Fibroblast of the conjunctiva (primary cell): Measurements from ENCODE around the gene FGGY.

ENCODE experiments used
- DNase-seq: peaks from one replicate; pipeline ENCODE4 v3.0.0-alpha.2; 2010; ENCODE audit warnings: low read depth

The FGGY gene

DNA sequence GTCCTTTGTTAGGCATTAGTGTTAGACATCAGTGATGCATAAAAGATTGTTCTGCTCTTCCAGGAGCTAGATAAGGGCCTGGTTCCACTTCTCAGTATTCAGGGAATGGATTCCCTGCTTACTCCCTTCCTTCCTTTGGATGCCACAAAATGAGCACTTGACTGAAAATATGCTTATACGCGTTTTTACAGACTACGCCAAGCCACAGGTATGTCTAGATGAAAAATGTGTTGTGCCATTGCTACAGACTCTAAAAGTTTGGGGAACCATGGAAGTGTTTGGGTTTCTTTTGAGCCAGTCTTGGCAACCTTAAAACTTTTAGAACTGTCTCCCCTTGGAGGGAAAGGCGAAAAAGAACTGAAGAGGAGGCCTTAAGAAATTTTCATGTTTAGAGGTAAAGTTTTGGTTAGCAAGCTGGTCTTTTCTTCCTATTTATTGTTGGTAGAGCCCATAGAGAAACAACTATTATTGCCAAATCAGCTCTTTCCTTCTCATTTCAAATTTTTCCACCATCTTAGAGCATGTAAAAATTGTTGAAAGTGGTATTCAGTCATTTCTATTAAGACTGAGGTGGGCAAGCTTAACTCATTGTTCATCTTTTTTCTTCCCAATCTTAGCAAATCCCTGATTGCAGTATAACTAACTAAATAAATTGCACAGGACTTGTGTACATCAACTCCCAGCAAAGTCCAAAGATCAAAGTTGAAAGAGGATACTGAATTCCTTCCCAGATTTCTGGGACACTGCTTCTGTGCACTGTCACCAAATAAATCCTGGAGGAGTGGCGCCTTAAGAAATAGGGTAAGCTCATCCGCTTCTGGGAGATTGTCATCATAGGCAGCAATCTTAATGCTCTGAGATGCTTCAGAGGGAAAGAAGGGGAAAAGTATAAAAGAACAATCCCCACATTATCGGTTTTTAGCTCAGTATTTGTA, 18.9 kb downstream of the FGGY start:
- DNase-seq, result no peak

DNA sequence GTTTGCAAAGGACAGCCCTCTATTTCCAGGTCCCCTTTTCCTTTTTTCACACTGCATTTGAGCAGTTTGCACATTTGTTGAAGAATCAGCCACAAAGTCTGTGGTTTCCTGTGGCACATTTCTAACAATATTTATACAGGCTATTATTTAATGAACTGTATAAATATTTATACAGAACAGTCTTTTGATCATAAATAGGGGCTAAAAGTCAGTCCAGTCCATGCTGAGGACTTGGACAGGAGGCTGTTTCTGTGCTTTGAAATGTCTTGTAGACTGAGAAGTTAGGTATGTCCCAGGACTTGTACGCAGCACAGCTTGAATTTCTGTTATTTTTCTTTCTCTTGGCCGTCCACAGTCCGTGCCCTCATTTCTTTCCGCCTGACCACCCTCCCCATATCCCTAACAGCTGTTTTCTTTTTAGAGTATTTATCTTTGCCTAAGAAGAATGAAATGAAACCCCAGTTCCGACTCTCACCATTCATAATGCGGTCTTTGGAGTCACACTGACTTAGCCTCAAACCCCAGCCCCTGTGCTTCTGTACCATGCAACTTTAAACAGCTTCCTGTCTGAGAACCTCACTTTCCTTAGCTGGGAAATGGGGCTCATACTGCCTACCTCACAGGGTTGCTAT, 19.7 kb downstream of the FGGY start:
- peak; percentile 40 for DNase-seq

DNA sequence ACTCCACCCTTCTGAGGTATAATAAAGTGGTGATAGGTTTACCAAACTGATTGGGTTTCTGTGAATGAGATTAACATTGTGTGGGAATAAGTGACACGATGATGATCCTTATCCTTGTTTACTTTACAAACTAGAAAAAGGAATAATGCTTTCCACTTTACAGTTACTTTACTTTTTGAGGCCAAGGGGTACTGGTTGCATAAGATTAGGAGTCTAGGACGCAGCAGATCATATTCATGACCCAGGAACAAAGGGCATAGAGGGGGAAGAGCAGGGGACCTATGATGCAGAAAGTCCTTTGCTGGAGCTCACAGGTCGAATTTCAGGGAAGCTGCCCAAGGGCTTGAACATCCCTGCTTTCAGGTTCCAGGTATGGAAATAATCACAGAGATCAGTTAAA, 20.4 kb downstream of the FGGY start:
- DNase-seq, result no peak

DNA sequence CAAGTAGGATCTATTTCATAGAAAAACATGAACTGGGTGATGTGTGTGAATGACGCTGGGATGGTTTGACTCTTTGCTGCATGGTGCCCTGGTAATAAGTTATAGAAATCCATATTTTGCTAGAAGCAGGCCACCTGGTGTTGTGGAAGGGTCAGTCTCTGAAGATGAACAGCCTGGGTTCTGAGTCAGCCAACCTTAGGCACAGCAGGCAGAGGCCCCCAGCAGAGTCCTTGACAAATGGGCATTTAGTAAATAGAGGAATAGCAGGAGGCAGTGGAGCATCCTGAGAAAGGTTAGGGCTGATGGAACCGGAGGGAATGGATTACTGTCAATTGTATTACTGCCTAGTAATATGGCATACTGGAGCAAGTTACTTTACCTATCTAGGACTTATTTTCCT, 20.9 kb downstream of the FGGY start:
- no peak for DNase-seq

DNA sequence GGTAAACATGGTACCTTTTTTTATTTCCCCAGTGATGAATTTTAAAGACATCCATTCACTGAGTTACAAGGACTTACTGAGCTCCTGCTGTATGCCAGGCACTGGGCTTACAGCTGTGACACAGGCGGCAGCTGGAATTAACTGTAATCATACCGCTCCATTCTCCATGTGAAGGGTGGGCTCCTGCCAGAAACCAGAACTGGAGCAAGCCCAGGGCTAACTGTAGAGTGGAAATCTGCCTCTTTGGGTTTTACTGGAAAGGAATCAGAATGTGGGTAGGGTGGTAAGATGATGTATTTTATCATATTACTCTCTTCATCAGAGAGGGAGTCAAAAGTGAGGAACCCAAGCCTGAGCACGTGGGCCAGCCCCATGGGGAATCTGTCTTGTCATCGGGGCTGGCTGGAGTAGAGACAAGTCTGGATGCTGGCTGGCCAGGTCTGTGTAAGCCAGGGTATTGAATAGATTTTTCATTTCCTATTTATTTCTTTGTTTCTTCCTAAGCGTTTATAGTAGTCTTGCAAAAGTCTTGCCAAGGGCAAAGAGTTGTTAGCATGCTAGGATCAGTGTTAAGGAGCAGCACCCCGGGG, 21.5 kb downstream of the FGGY start:
- DNase-seq, result no peak

DNA sequence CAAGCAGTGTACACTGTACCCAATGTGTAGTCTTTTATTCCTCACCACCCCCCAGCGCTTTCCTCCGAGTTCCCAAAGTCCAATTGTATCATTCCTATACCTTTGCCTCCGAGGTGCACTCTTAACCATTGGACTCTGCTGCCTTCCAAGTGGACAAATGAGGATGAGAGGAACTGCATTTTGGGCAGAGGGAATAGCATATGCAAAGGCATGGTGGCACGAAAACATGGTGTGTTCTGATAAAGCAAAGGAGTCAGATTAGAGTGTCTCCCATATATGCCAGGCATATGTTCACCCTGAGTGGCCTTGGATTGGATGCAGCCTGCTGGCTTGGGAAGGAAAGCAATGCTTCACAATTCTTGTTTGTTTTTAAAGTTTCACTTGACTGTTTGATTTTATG, 25.5 kb downstream of the FGGY start:
- no peak for DNase-seq

DNA sequence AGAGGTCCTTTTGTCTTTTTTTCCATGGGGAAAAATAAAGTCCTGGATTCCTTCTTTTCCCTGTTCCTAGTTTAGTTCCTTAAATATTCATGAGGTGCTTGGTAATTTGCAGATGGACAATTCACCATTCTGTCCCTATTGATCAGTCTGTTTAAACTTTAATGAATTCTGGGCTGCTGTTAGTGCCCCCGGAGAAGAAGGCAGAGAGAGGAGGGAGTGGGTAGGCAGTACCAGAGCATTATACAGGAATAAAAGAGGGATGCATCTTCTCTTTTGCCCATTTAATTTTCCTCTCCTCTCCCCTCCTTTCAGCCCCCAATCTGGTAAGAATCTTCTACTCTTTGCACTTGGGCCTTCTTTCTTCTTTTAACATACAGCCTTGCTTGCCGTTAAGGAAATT, 25.9 kb downstream of the FGGY start:
- no peak for DNase-seq

DNA sequence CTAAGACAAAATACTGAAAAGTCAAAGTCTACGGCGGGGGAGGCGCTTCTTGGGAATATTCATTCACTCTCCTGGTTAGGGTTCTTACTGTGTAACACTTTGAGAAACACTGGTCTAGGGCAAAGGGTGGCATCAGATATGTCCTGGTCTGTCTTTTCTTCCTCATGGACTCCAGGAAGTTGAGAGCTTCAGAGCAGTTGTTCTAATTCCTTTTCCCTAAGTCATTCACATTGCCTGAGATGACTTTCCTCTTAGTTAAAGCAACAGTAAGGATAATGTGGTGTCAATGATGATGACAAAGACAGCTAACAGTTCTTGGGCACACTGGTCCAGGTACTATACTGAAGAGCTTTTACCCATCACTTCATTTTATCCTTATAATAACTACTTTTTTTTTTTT, 27.0 kb downstream of the FGGY start:
- DNase-seq, result no peak

DNA sequence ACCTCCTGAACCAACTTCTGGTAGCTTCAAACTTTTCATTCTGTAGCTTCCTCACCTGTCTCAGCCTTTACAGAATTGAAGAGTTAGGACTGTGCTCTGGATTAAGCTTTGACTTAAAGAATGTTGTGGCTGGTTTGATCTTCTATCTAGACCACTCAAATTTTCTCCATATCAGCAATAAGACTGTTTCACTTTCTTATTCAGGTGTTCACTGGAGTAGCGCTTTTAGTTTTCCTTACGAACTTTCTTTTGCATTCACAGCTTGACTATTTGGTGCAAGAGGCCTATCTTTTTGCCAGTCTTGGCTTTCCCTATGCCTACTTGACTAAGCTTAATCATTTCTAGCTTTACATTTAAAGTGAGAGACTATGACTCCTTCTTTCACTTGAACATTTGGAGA, 31.5 kb downstream of the FGGY start:
- DNase-seq, result no peak

DNA sequence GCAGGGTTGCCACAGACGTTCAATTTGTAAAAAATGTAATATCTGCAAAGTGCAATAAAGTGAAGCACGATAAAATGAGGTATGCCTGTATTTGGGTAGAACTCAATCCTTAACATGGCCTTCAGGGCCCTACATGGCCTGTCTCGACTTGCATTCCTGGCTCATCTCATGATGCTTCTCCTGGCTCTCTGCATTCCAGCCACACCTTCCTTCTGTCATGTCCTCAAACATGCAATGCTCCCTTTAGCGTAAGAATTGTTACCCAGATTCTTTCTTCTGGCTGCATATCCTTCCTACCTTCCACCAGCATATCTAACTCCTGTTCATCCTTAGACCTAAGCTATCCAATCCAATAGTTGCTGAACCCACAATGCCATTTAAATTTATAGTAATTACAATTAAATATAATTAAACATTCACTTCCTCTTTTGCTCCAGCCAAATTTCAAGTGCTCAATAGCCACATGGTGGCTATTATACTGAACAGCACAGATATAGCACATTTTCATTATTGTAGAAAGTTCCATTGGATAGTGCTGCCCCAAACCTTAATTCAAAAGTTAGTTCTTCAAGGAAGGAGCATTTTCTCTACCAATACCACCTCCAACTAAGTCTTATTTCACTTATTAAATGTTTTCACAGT, 32.6 kb downstream of the FGGY start:
- DNase-seq, result no peak

DNA sequence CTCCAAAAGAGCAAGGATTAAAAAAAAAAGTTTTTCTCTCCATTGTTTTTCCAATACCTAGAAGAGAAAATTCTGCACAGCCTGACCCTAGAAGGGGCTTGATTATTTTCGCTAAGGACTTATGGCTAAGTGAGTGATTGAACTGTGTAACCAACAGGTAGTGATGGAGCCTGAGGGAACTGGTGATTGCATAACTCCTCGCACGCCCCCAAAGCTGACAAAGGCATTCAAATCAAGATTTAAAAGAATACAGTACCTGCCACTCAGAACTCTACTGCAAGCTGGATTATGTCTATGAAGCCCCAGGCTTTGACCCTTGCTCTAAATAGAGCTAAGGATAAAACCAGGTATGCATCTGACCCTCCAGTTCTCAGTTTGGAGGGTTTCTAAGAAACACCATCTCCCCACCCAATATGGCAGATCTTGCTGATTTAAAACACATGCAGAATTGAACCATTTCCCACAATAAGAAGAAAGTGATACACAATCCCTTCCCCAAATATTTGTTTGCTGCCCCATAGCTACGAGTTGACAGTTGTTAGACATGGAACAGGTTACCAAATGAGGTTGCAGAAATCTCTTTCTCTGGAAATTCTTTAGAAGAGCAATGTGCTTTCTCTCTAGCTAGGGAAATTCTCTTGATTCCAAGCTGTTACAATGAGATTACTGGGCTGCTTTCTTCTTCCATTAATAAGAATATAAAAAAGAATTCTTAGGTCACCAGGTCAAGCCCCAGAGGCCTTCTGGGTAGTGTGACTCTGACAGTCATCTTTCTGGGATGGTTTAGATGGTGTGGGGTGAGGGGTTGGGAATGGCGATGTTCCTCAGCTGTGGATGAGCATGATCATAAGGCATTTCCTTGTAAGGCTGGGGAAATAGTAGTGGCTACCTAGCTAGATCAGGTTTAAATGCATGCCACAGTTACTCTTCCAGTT, 35.1 kb downstream of the FGGY start:
- no peak for DNase-seq

DNA sequence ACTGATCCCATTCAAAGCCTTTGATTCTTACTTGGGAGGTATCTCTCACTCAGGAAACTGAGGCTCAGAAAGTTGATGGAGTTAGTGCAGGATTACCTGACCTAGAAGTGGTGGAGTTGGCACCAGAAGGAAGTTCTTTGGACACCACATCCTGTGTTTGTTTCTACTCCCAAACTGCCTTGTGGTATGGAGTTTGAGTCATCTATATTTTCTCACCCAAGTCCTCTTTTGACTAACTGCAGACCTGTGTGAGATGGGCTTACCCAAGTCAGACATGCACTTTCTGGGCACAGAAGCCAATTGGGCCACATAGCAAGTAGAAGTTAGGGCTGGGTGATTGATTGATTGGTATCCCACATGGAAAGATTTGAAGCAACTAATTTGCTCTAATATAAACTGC, 36.1 kb downstream of the FGGY start:
- no peak for DNase-seq

DNA sequence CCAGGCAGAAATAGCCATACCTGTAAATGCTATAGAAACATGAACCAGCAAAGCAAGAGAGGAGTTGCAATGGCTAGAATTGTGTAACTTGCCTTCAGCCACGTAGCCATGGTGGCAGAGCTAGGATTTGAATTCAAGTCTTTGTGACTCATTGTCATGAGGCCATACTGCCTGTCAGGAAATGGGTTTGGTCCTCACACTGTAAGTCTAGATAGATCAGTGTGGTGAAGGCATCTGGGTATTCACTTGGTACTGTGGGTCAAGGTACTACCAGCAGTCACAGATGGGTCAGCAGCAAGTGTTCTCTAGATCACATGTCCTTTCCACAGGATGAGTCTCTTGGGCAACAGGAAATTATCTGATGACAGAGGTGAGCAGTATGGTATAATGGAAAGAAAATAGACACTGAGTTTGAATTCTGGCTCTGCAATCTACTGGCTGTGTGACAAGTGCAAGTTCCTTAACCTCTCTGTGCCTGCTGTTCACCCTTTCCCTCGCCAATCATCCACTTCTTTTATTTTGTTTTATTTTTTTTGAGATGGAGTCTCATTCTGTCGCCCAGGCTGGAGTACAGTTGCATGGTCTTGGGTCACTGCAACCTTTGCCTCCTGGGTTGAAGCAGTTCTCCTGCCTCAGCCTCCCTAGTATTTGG, 36.9 kb downstream of the FGGY start:
- DNase-seq, result no peak

DNA sequence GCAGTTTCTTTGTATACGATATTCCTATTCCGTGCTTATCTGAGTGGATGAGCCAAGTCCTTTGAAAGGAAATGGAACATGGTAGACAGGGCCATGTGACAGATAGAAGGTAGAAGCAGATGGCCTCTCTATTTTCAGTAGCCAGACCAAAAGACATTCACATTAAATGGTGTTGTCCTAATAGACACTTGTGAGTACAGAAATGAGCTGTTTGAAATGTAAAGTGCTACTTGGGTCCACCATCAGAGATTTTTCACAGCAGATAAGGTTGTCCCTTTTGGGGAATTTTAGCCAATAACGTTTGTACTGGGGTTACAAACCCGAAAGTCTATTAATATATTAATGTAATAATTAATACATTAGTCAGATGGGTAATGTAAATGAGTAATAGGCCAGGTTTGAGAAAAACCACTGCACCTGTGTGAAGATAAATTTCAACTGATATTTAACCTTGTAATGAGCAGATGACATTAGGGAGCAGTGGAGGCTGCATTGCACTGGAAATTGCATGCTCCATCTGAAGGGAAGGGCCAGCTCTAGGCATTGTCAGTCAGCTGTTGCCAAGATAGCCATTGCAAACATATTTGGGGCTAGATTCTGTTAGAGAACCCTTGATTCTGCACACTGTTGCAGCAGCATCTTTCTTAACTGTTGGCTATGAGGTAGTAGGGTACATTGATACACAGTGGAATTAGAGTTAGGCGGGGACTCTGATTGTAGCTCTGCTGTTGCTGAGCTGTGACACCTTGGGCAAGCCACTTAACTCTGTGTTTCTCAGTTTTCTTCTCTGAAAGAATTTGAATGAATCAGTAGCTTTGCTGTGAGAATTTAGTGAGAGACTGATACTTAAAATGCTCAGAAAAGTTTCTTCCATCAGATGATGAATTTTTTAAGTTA, 43.8 kb downstream of the FGGY start:
- no peak for DNase-seq

DNA sequence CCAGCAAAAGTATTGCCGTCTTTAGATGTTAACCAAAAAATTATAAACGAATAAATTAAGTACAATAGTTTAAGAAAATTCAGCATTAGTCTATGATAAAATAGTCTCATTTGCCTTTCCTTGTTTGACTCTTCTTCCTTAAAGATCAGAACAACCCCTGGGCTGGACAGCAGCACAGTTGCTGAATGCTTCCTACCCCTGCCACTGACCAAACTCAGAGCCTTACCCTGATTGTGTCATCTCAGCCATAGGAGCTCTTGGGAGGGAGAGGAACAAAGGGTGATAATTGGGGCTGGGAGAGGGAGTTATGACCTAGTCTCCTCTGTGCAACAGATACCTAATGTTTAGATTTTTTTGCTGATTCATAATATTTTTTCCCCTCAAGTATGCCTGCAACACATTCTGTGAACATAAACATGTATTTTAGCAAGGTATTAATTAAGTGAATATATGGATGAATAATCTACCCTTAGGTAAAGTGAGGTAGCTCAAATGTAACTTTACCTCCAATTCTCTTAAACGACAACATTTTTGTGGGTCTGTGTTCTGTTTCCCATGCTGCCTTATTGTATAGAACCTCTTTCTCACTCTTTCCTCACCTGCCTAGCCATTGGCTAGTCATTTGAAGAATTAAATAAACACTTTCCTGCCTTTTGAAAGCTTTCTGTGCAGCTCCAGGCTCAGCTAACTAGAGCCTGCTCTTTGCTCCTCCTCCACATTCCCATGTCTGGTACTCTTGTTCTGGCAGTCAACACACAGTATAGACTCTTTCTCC, 46.1 kb downstream of the FGGY start:
- no peak for DNase-seq

DNA sequence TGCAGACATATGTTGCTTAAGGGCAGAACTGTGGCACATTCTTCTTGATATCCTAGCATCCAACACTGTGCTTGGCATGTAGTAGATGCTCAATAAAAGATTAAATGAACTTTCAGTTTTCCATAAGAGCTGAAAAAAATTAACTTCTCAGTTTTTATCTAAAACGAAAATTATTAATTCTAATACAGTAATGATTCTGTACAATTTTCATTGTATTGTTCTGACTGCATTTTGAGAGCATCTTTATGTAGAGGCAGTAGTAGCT, 46.6 kb downstream of the FGGY start:
- no peak for DNase-seq

DNA sequence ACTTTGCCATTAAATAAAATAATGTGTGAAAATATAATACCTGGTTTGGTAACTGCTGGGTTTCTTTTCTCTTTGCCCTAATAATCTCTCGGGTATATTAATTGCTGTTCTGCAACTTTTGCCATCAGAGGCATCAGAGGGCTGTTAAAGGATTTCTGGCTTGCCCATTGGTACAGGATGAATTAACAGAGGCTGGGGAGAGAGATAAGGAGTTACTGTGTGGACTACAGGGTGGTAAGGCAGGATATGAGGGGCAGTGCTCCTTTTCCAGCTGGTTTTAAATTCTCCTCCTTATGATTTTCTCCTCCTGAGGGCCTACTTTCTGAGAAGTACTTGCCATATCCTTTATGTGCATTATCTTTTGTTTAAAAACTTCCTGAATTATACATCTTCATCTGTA, 48.3 kb downstream of the FGGY start:
- DNase-seq, result no peak

DNA sequence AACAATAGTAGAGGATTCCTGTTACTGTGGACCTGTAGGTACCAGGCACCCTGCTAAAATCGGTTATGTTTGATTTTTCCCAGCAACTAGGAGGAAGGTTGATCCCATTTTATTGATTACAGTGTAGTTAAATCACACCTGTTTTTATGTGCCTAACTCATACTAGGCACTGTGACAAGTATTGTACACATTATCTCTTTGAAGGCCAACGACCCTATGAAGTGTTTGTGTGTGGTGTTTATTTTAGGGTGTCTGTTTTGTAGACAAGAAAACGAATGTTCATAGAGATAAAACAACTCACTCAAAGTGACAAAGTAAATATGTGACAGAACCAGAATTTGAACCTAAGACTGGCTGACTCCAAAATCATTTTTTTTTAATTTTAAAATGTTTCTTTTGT, 49.5 kb downstream of the FGGY start:
- DNase-seq, result no peak

DNA sequence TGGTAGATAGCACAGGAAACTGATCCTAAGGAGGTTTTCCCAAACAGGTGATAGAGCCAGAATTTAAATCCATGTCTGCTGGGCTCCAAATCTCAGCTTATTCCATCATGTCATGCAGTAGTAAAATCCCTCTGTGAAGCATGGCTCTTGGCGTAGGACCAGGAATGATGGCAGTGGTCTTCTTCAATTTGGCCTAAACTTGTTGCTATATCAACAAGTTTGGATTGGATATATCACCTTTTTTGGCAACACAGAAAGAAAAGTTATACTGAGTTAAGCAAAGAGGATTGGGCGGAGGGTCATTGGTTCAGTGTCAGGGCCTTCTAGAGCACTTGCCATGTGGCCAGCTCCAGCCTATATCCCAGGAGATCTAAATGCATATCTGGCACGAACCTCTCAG, 52.2 kb downstream of the FGGY start:
- DNase-seq, result no peak

DNA sequence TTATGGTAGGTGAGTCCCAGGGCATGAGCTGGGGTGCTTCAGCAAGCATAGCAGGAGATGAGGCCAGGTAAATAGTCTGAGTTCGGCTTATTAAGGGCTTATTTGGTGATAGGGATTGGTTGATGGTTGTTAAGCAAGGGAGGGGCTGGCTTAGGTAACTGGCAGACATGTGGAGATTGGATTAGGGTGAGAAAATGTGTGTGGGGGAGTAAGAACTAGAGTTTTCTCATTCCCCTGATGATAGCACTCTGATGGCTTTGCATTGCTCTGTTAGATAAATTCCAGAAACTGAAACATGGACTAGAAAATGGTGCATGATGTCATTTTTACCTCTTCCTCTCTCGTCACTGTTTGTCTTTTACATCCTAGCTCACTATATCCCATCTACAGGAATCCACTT, 53.6 kb downstream of the FGGY start:
- no peak for DNase-seq
